Neural progenitor cell (in vitro differentiated cells): Measurements from ENCODE around the gene DUSP6. TPM values are rescaled to one million over a fixed set of nuclear protein-coding genes. Genes with fewer than 3 reads are reported as not detected.

ENCODE experiments used
- DNase-seq: peaks from one replicate; pipeline ENCODE4 v3.0.0-alpha.2; 2016; ENCODE audit warnings: low spot score
- H2AFZ ChIP-seq: fragments of 200-600 bp; sonication (generic); replicated peaks from 2 replicates; pipeline ENCODE4 v1.6.1; 2016; ENCODE audit warnings: antibody characterized with exemption
- H3F3A ChIP-seq: fragments of 200-600 bp; sonication (generic); 2 replicates; pipeline ENCODE4 v1.6.1; 2016; ENCODE audit warnings: antibody characterized with exemption, low read depth
- H3K27ac ChIP-seq: fragments of 200-600 bp; sonication (generic); 2 replicates; pipeline ENCODE4 v1.5.1; 2016; ENCODE audit warnings: mild to moderate bottlenecking
- H3K27me3 ChIP-seq: fragments of 200-600 bp; sonication (generic); 2 replicates; pipeline ENCODE4 v1.6.1; 2016; ENCODE audit warnings: mild to moderate bottlenecking, moderate library complexity
- H3K36me3 ChIP-seq: fragments of 200-600 bp; sonication (generic); 2 replicates; pipeline ENCODE4 v1.5.1; 2016
- H3K4me1 ChIP-seq: fragments of 200-600 bp; sonication (generic); 2 replicates; pipeline ENCODE4 v1.6.1; 2016; ENCODE audit warnings: mixed run types
- H3K4me2 ChIP-seq: fragments of 200-600 bp; sonication (generic); 2 replicates; pipeline ENCODE4 v1.6.1; 2016
- H3K4me3 ChIP-seq: fragments of 200-600 bp; sonication (generic); 2 replicates; pipeline ENCODE4 v1.5.1; 2016
- H3K79me2 ChIP-seq: fragments of 200-600 bp; sonication (generic); 2 replicates; pipeline ENCODE4 v1.6.1; 2016; ENCODE audit warnings: low read depth
- H3K9ac ChIP-seq: fragments of 200-600 bp; sonication (generic); 2 replicates; pipeline ENCODE4 v1.6.1; 2016
- H3K9me3 ChIP-seq: fragments of 200-600 bp; sonication (generic); 2 replicates; pipeline ENCODE4 v1.5.1; 2016; ENCODE audit warnings: low read depth
- H4K20me1 ChIP-seq: fragments of 200-600 bp; sonication (generic); 2 replicates; pipeline ENCODE4 v1.6.1; 2016; ENCODE audit warnings: low read depth
- H3K27ac Mint-ChIP-seq: 3 replicates; pipeline ENCODE4 v1.8.0; 2021; ENCODE audit warnings: mixed read lengths
- H3K27me3 Mint-ChIP-seq: 2 replicates; pipeline ENCODE4 v1.8.0; 2022; ENCODE audit warnings: low read depth, mild to moderate bottlenecking, inconsistent platforms, moderate library complexity, mixed read lengths; ENCODE audit not compliant: insufficient read depth
- H3K36me3 Mint-ChIP-seq: 3 replicates; pipeline ENCODE4 v1.8.0; 2021; ENCODE audit warnings: mixed read lengths
- H3K4me1 Mint-ChIP-seq: 3 replicates; pipeline ENCODE4 v1.8.0; 2021; ENCODE audit warnings: mixed read lengths
- H3K4me3 Mint-ChIP-seq: 3 replicates; pipeline ENCODE4 v1.8.0; 2021; ENCODE audit warnings: mild to moderate bottlenecking, moderate library complexity, mixed read lengths
- H3K9me3 Mint-ChIP-seq: 3 replicates; pipeline ENCODE4 v1.8.0; 2020; ENCODE audit warnings: mixed read lengths
- EZH2 ChIP-seq: fragments of 200-600 bp; sonication (generic); IDR thresholded peaks from 2 replicates; pipeline ENCODE4 v1.6.1; 2017; ENCODE audit warnings: antibody characterized with exemption, mild to moderate bottlenecking, moderate library complexity
- EZH2phosphoT487 ChIP-seq: fragments of 200-600 bp; sonication (generic); IDR thresholded peaks from 2 replicates; pipeline ENCODE4 v1.6.1; 2017; ENCODE audit warnings: antibody characterized with exemption
- total RNA-seq: library from RNA; depleted of rRNA; stranded (reverse); fragments of >200 nt; gene quantifications from 2 replicates; pipeline ENCODE4 v1.2.3, GENCODE V29; 2015; ENCODE audit warnings: low replicate concordance
- TF ChIP-seq, protein P1 (sequence below): fragments of 200-600 bp; sonication (generic); IDR thresholded peaks from 2 replicates; pipeline ENCODE4 v1.5.1; 2017; ENCODE audit warnings: antibody characterized with exemption, mild to moderate bottlenecking

The DUSP6 gene
- total RNA-seq, 1 donor from 2014 or later: 12.5 TPM

DNA sequence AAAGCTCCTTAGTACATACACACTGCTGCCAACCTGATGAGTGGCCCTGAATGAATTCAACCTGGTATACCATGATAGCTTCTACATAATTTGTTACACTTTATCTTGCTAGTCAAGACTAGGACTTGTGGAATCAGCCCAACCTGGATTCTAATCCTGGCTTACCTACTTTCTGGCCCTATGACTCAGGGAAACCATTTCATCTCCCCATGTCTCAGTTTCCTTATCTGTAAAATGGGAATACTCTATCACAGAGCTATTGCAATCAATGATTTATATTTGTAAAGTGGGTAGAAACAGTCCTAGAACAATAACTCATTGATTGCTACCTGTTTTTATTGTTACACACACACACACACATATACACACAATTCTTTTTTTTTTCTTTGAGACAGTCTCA, 6.5 kb upstream of the DUSP6 start:
- Mint-ChIP-seq H3K4me1 (peaks cover 70% of the 10 kb centered on the region), H3K27me3 (no peaks in the 10 kb centered on the region)
- no peaks in the 10 kb centered on the region for H3K79me2 ChIP-seq

DNA sequence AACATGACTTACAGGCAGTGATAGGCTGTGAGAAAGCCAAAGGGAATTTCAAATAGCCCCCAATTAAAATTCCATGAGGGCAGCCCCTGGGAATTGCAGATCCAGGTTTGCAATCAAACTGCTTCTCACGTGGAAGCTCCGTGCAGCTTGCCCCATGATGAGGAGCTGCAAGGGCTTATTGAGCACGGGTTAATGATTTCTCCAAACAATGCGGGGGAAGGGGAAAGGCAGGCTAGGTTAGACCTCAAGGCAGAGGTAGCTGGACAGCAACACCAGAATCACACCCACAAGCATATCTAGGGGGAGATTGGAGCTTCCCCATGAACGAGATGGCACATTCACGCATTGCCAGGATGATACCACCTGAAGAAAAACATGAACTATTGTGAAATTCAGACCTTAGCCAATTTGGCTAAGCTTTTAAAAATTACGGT, 5.0 kb upstream of the DUSP6 start:
- Histone ChIP-seq H3F3A (peaks cover 28% of the 10 kb centered on the region), H3K4me3 (no peak overlapping the region), H3K9me3 (no peaks in the 10 kb centered on the region), H3K9ac (no peak overlapping the region), H3K4me1 (peaks cover 32% of the 10 kb centered on the region), H3K79me2 (no peaks in the 10 kb centered on the region), H4K20me1 (peaks cover 7% of the 10 kb centered on the region), H3K27ac (no peak overlapping the region), H3K27me3 (peaks cover 58% of the 10 kb centered on the region), H2AFZ (no peak overlapping the region), H3K36me3 (no peaks in the 10 kb centered on the region), H3K4me2 (no peak overlapping the region)
- H3K27me3 Mint-ChIP-seq: peaks cover 4% of the 10 kb centered on the region
- H3K4me1 Mint-ChIP-seq: peaks cover 61% of the 10 kb centered on the region
- H3K4me3 Mint-ChIP-seq: no peak overlapping the region
- peaks cover 3% of the 10 kb centered on the region for H3K9me3 Mint-ChIP-seq
- DNase-seq: peak; percentile 54
- peak overlapping the region; percentile 22 for H3K27ac Mint-ChIP-seq
- TF ChIP-seq EZH2 (no peak), EZH2phosphoT487 (no peak)
- TF ChIP-seq, protein P1, sequence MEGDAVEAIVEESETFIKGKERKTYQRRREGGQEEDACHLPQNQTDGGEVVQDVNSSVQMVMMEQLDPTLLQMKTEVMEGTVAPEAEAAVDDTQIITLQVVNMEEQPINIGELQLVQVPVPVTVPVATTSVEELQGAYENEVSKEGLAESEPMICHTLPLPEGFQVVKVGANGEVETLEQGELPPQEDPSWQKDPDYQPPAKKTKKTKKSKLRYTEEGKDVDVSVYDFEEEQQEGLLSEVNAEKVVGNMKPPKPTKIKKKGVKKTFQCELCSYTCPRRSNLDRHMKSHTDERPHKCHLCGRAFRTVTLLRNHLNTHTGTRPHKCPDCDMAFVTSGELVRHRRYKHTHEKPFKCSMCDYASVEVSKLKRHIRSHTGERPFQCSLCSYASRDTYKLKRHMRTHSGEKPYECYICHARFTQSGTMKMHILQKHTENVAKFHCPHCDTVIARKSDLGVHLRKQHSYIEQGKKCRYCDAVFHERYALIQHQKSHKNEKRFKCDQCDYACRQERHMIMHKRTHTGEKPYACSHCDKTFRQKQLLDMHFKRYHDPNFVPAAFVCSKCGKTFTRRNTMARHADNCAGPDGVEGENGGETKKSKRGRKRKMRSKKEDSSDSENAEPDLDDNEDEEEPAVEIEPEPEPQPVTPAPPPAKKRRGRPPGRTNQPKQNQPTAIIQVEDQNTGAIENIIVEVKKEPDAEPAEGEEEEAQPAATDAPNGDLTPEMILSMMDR: no peak
- H3K36me3 Mint-ChIP-seq: peaks cover 6% of the 10 kb centered on the region

More for the DNA sequence above, 6.5 kb upstream of the DUSP6 start:
- H3K4me3 Mint-ChIP-seq: no peak overlapping the region
- Histone ChIP-seq H3K9ac (no peak overlapping the region), H3K4me1 (peaks cover 29% of the 10 kb centered on the region), H4K20me1 (peaks cover 7% of the 10 kb centered on the region), H3F3A (peaks cover 14% of the 10 kb centered on the region), H3K27ac (no peak overlapping the region), H3K36me3 (no peaks in the 10 kb centered on the region), H3K4me2 (no peak overlapping the region), H3K9me3 (no peaks in the 10 kb centered on the region), H2AFZ (no peak overlapping the region), H3K27me3 (peaks cover 58% of the 10 kb centered on the region), H3K4me3 (no peak overlapping the region)
- peaks cover 7% of the 10 kb centered on the region for H3K36me3 Mint-ChIP-seq
- no peak overlapping the region for H3K27ac Mint-ChIP-seq
- TF ChIP-seq EZH2phosphoT487 (no peak), EZH2 (no peak)
- TF ChIP-seq, protein P1: no peak
- DNase-seq: no peak
- peaks cover 3% of the 10 kb centered on the region for H3K9me3 Mint-ChIP-seq

DNA sequence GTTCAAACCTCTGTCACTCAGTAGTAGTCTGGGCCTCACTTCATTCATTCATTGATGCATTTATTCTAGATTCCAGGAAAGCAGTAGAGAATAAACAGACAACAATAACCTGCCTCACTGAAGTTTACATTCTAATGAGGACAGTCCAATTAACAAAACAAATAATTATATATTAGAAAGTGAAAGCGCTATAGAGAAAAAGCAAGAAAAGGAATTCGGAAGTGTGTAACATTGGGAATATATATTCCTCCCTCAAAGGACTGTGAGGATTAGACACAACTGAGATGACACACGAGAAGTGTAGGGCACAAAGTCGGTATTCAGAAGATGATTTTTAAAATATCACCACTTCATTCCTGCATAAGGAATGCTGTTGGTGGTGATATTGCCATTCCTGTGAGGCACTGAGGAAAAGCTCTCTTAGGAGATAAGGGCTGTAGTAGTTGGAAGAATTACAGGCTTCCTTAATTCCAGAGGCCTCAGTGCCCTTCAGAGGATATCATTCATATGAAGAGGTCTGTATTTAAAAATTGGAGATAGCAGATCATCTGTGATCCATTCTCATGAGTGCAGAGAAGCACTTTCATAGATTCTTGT, 3.9 kb upstream of the DUSP6 start:
- H3K4me1 Mint-ChIP-seq: peaks cover 60% of the 10 kb centered on the region
- H3K4me3 ChIP-seq: no peak overlapping the region
- no peak overlapping the region for H3K27ac Mint-ChIP-seq

More for the DNA sequence above, 3.9 kb upstream of the DUSP6 start:
- peaks cover 63% of the 10 kb centered on the region for H3K27me3 ChIP-seq
- H3K4me2 ChIP-seq: no peak overlapping the region
- H3K9ac ChIP-seq: no peak overlapping the region
- H3K27ac ChIP-seq: no peak overlapping the region
- H3K4me1 ChIP-seq: peaks cover 32% of the 10 kb centered on the region
- peaks cover 39% of the 10 kb centered on the region for H3F3A ChIP-seq
- DNase-seq: no peak
- H3K36me3 ChIP-seq: no peaks in the 10 kb centered on the region
- peak overlapping the region; percentile 97 for H3K4me3 Mint-ChIP-seq
- peaks cover 5% of the 10 kb centered on the region for H3K27me3 Mint-ChIP-seq
- H3K79me2 ChIP-seq: peaks cover 7% of the 10 kb centered on the region
- peaks cover 3% of the 10 kb centered on the region for H3K36me3 Mint-ChIP-seq
- H2AFZ ChIP-seq: no peak overlapping the region
- no peaks in the 10 kb centered on the region for H3K9me3 ChIP-seq
- H3K9me3 Mint-ChIP-seq: peaks cover 3% of the 10 kb centered on the region
- TF ChIP-seq, protein P1: no peak
- TF ChIP-seq EZH2: no peak
- TF ChIP-seq EZH2phosphoT487: no peak
- peaks cover 14% of the 10 kb centered on the region for H4K20me1 ChIP-seq
